Upper lobe of left lung (tissue), 6 donors: ENCODE measurements around the gene GORASP1. TPM values are rescaled to one million over a fixed set of nuclear protein-coding genes. Genes with fewer than 3 reads are reported as not detected.

Source experiments
- ATAC-seq, 2 donors: fragments of 200-7000 bp; cut with Tn5 transposase; one replicate each; pipeline ENCODE4 v1.9.1; 2022; ENCODE audit warnings: mild to moderate bottlenecking in 2 of 2, moderate library complexity in 2 of 2; ENCODE audit not compliant: low FRiP score in 2 of 2
- DNase-seq, 2 donors: peaks; one replicate each; pipeline ENCODE4 v3.0.0-alpha.2; 2019 to 2020
- H3K27ac ChIP-seq, 4 donors: fragments of 200-600 bp; sonication (generic); one replicate each; pipeline ENCODE4 v1.5.1; 2016 to 2019
- H3K27me3 ChIP-seq, 4 donors: fragments of 200-600 bp; sonication (generic); one replicate each; pipeline ENCODE4 v1.5.1; 2017 to 2019
- H3K36me3 ChIP-seq, 4 donors: fragments of 200-600 bp; sonication (generic); one replicate each; pipeline ENCODE4 v1.5.1; 2016 to 2019
- H3K4me1 ChIP-seq, 4 donors: fragments of 200-600 bp; sonication (generic); one replicate each; pipeline ENCODE4 v1.5.1; 2018 to 2019
- H3K4me3 ChIP-seq, 4 donors: fragments of 200-600 bp; sonication (generic); one replicate each; pipeline ENCODE4 v1.5.1; 2017 to 2019; ENCODE audit warnings: mild to moderate bottlenecking in 2 of 4, moderate library complexity in 1 of 4
- H3K9me3 ChIP-seq, 4 donors: fragments of 200-600 bp; sonication (generic); one replicate each; pipeline ENCODE4 v1.5.1; 2018 to 2019
- EP300 ChIP-seq, 4 donors: sonication (generic); formaldehyde crosslinking; IDR thresholded peaks; one replicate each; pipeline ENCODE4 v1.5.1; 2017; ENCODE audit warnings: antibody characterized with exemption in 4 of 4, control low read depth in 2 of 4
- POLR2A ChIP-seq, 4 donors: fragments of 450-650 bp; IDR thresholded peaks; one replicate each; pipeline ENCODE4 v1.5.1; 2016 to 2017; ENCODE audit warnings: antibody characterized with exemption in 4 of 4, mild to moderate bottlenecking in 2 of 4
- POLR2AphosphoS5 ChIP-seq, 2 donors: sonication (generic); formaldehyde crosslinking; IDR thresholded peaks; one replicate each; pipeline ENCODE4 v1.5.1; 2017; ENCODE audit warnings: antibody characterized with exemption in 2 of 2
- WGBS, 2 donors: methylation state at CpG; one replicate each; pipeline ENCODE4 v1.1.5; 2017 to 2018; 5-methylcytosine and 5-hydroxymethylcytosine counted together
- total RNA-seq, 6 donors: library from RNA; depleted of rRNA in 4 of 6; stranded (reverse); fragments of >200 nt in 4 of 6; gene quantifications; one replicate each; pipeline versions ENCODE4 v1.1.0 to v1.2.1, GENCODE V29; 2016 to 2021
- TF ChIP-seq, protein P1 (sequence below), 6 experiments: fragments of 450-650 bp in 4 of 6; fragments of 200-600 bp in 2 of 6; sonication (generic) in 2 of 6; IDR thresholded peaks; one replicate each; pipeline ENCODE4 v1.5.1; 2016 to 2019; ENCODE audit warnings: antibody characterized with exemption in 6 of 6
- donor health status: DM: no; HTN: no; CAD: no; lungs with moderate emphysema.
- donor health status: DM: no; HTN: yes; CAD: no; lungs with severe emphysema.

Gene GORASP1
- total RNA-seq, 6 donors from 2014 or later: 71.1 to 99.5 (median 79.8) TPM

GRCh38 chr3:39134305-39134704, 26.9 kb upstream of the GORASP1 start:
- WGBS, 2 donors: 90 to 93% methylated on average over 6 to 7 of the region's 7 CpGs
- peak overlapping the region; percentile 73 to 86 (median 84) for H3K27ac ChIP-seq

DNA sequence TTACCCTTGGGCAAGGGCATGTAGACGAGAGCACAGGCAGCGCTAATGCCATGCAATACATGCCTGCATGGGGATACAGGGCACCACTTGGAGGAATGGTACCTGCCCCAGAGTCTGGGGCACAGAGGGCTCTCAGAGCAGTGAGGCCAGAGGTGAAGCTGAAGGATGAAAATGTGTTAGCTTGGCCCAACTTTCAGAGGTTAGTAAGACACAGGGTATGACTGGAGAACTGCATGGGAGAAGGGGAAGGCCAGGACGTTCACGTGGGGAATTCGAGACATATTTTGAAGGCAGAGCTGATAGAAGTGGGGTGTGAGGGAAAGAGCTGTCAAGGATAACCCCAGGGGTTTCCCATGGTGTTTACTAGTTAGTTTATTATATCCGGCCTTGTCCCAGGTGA, 26.4 kb upstream of the GORASP1 start:
- 82 to 89% methylated on average over 6 of the region's 6 CpGs for WGBS, 2 donors
- TF ChIP-seq POLR2A (IDR thresholded peaks at IDR 0.05) (no peak), EP300 (IDR thresholded peaks at IDR 0.05) (no peak), POLR2AphosphoS5 (IDR thresholded peaks at IDR 0.05) (no peak)
- TF ChIP-seq, protein P1, sequence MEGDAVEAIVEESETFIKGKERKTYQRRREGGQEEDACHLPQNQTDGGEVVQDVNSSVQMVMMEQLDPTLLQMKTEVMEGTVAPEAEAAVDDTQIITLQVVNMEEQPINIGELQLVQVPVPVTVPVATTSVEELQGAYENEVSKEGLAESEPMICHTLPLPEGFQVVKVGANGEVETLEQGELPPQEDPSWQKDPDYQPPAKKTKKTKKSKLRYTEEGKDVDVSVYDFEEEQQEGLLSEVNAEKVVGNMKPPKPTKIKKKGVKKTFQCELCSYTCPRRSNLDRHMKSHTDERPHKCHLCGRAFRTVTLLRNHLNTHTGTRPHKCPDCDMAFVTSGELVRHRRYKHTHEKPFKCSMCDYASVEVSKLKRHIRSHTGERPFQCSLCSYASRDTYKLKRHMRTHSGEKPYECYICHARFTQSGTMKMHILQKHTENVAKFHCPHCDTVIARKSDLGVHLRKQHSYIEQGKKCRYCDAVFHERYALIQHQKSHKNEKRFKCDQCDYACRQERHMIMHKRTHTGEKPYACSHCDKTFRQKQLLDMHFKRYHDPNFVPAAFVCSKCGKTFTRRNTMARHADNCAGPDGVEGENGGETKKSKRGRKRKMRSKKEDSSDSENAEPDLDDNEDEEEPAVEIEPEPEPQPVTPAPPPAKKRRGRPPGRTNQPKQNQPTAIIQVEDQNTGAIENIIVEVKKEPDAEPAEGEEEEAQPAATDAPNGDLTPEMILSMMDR (IDR thresholded peaks at IDR 0.05): no peak
- Histone ChIP-seq H3K4me3 (no peak overlapping the region), H3K9me3 (no peaks in the 10 kb centered on the region), H3K4me1 (peaks cover 47 to 76% (median 52%) of the 10 kb centered on the region in 4 donors), H3K27ac (peak overlapping the region; percentile 73 to 86 (median 84)), H3K27me3 (no peaks in the 10 kb centered on the region), H3K36me3 (peaks cover 0 to 21% (median 8%) of the 10 kb centered on the region in 4 donors)
- DNase-seq (no peak), ATAC-seq (no peak)

More at GRCh38 chr3:39134305-39134704, 26.9 kb upstream of the GORASP1 start:
- Histone ChIP-seq H3K4me1 (peaks cover 47 to 76% (median 55%) of the 10 kb centered on the region in 4 donors), H3K27me3 (no peaks in the 10 kb centered on the region), H3K4me3 (no peak overlapping the region), H3K36me3 (peaks cover 0 to 26% (median 8%) of the 10 kb centered on the region in 4 donors), H3K9me3 (no peaks in the 10 kb centered on the region)
- no peak for DNase-seq
- ATAC-seq: no peak
- TF ChIP-seq POLR2AphosphoS5 (IDR thresholded peaks at IDR 0.05): no peak
- TF ChIP-seq, protein P1 (IDR thresholded peaks at IDR 0.05): no peak
- no peak for TF ChIP-seq POLR2A (IDR thresholded peaks at IDR 0.05)
- TF ChIP-seq EP300 (IDR thresholded peaks at IDR 0.05): no peak

- WGBS, 2 donors: 77 to 100% methylated on average over 1 of the region's 1 CpG
- peak overlapping the region; percentile 73 to 86 (median 84) for H3K27ac ChIP-seq
- H3K36me3 ChIP-seq: peaks cover 0 to 15% (median 7%) of the 10 kb centered on the region in 4 donors
- no peak overlapping the region for H3K4me3 ChIP-seq
- DNase-seq (no peak), ATAC-seq (no peak)
- no peak for TF ChIP-seq POLR2A (IDR thresholded peaks at IDR 0.05)
- TF ChIP-seq, protein P1 (IDR thresholded peaks at IDR 0.05): no peak
- TF ChIP-seq POLR2AphosphoS5 (IDR thresholded peaks at IDR 0.05): no peak
- TF ChIP-seq EP300 (IDR thresholded peaks at IDR 0.05): no peak
- H3K4me1 ChIP-seq: peaks cover 47 to 72% (median 53%) of the 10 kb centered on the region in 4 donors
- no peaks in the 10 kb centered on the region for H3K9me3 ChIP-seq
- no peaks in the 10 kb centered on the region for H3K27me3 ChIP-seq
Measured at GRCh38 chr3:39133093-39133490, 25.7 kb upstream of the GORASP1 start.

GRCh38 chr3:39132096-39133092, 25.0 kb upstream of the GORASP1 start:
- Histone ChIP-seq H3K4me3 (no peak overlapping the region), H3K27ac (peak overlapping the region; percentile 73 to 86 (median 84)), H3K9me3 (no peaks in the 10 kb centered on the region), H3K36me3 (peaks cover 0 to 14% (median 4%) of the 10 kb centered on the region in 4 donors), H3K4me1 (peaks cover 51 to 75% (median 59%) of the 10 kb centered on the region in 4 donors), H3K27me3 (no peaks in the 10 kb centered on the region)
- peak in 1 of 4 donors; percentile 53 for TF ChIP-seq EP300 (IDR thresholded peaks at IDR 0.05)
- peak; percentile 13 to 26 for TF ChIP-seq POLR2AphosphoS5 (IDR thresholded peaks at IDR 0.05)
- no peak for TF ChIP-seq POLR2A (IDR thresholded peaks at IDR 0.05)
- TF ChIP-seq, protein P1 (IDR thresholded peaks at IDR 0.05): no peak
- DNase-seq: no peak
- 63 to 66% methylated on average over 11 of the region's 11 CpGs for WGBS, 2 donors
- peak in 1 of 2 donors; percentile 25 for ATAC-seq
